LNCAP (cell line): ENCODE data around the gene LRRC73.

ENCODE experiments used
- CTCF ChIP-seq: fragments of 450-650 bp; IDR thresholded peaks from 2 replicates; pipeline ENCODE4 v1.5.1; 2017; ENCODE audit warnings: mild to moderate bottlenecking

LRRC73 gene

GRCh38 chr6:43509984-43510826 lies at the start of gene LRRC73:
TSS of gene LRRC73 (minus strand) at chr6:43510346. CDS start at chr6:43509785, 561 bp downstream.
- no peak for TF ChIP-seq CTCF

- TF ChIP-seq CTCF: no peak
Observed at GRCh38 chr6:43559328-43559727, 49.2 kb upstream of the LRRC73 start.

- no peak for TF ChIP-seq CTCF
Observed at GRCh38 chr6:43547222-43547621, 37.1 kb upstream of the LRRC73 start.

- no peak for TF ChIP-seq CTCF
Observed at GRCh38 chr6:43544461-43544860, 34.3 kb upstream of the LRRC73 start.

- TF ChIP-seq CTCF: no peak
Observed at GRCh38 chr6:43541774-43542471, 31.8 kb upstream of the LRRC73 start.

GRCh38 chr6:43540507-43540906 lies 30.4 kb upstream of the LRRC73 start:
- TF ChIP-seq CTCF: no peak

GRCh38 chr6:43532201-43532600 lies 22.1 kb upstream of the LRRC73 start:
- TF ChIP-seq CTCF: no peak
